GM18517 (cell line): Measurements from ENCODE around the gene LRRC45.

ENCODE experiments used
- ATAC-seq: cut with Tn5 transposase; IDR thresholded peaks from one replicate; pipeline ENCODE4 v1.9.1; 2021; ENCODE audit warnings: mild to moderate bottlenecking, moderate library complexity; ENCODE audit not compliant: unreplicated experiment

The LRRC45 gene

GRCh38 chr17:82006468-82007227 lies 16.5 kb upstream of the LRRC45 start:
- ATAC-seq = no peak

GRCh38 chr17:82007228-82007494 lies 15.9 kb upstream of the LRRC45 start:
- ATAC-seq = no peak

- ATAC-seq = no peak
Observed at GRCh38 chr17:82007495-82008257, 15.4 kb upstream of the LRRC45 start.

GRCh38 chr17:82008258-82008940 lies 14.7 kb upstream of the LRRC45 start:
- ATAC-seq = no peak

- no peak for ATAC-seq
Observed at GRCh38 chr17:82008941-82009405, 14.1 kb upstream of the LRRC45 start.

GRCh38 chr17:82009413-82009812 lies 13.7 kb upstream of the LRRC45 start:
- no peak for ATAC-seq

- ATAC-seq = no peak
Observed at GRCh38 chr17:82010575-82011525, 12.3 kb upstream of the LRRC45 start.

GRCh38 chr17:82011617-82012187 lies 11.4 kb upstream of the LRRC45 start:
- no peak for ATAC-seq

- no peak for ATAC-seq
Observed at GRCh38 chr17:82012261-82012639, 10.9 kb upstream of the LRRC45 start.

- ATAC-seq = no peak
Observed at GRCh38 chr17:82012640-82013295, 10.3 kb upstream of the LRRC45 start.

GRCh38 chr17:82013341-82013740 lies 9.8 kb upstream of the LRRC45 start:
- ATAC-seq = no peak

- no peak for ATAC-seq
Observed at GRCh38 chr17:82013772-82014321, 9.3 kb upstream of the LRRC45 start.

- no peak for ATAC-seq
Observed at GRCh38 chr17:82014432-82014831, 8.7 kb upstream of the LRRC45 start.

GRCh38 chr17:82014971-82015310 lies 8.2 kb upstream of the LRRC45 start:
- ATAC-seq = no peak

- no peak for ATAC-seq
Observed at GRCh38 chr17:82015311-82015971, 7.7 kb upstream of the LRRC45 start.

GRCh38 chr17:82016061-82016874 lies 6.8 kb upstream of the LRRC45 start:
- no peak for ATAC-seq

GRCh38 chr17:82016875-82017459 lies 6.1 kb upstream of the LRRC45 start:
- ATAC-seq = no peak

GRCh38 chr17:82017612-82018151 lies 5.4 kb upstream of the LRRC45 start:
- no peak for ATAC-seq
